ENCODE data around the gene BZW2.

DNA sequence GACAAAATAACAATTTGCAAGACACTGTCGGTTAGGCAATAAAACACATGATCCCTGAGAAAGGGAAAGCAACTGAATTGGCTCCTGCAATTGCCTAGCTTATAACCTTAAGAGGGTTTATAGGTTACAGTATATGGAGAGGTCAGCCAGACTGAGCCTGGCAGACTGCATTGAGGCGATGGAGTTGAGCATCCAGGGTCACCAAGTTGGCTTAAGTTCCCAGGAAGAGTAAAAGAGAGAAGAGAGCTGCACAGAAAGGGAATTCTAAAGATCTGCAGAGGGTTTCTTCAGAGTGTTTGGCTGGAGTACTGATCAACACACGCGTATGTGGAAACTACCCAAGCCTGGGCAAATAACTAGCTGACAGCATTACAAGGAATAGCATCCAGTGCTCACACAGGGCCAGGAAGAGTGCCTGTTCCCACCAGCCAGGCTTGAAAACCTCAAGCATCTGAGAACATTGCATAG, 11.7 kb upstream of the BZW2 start:
- TF ChIP-seq CTCF (IDR thresholded peaks at IDR 0.05) (no peak), EP300 (IDR thresholded peaks at IDR 0.05) (no peak), POLR2A (IDR thresholded peaks at IDR 0.05) (no peak), POLR2AphosphoS5 (IDR thresholded peaks at IDR 0.05) (no peak)

Measured in upper lobe of left lung (tissue), 4 donors.